Stimulated activated CD4-positive, alpha-beta T cell treated with anti-CD3 and anti-CD28 coated beads, Interleukin-15, amount 100 ng/mL, for 48 hours (primary cell): ENCODE measurements around the gene PMP22.
A peak's percentile ranks its signal among the peaks of the same experiment; 100 is the strongest.

Source experiments
- DNase-seq, 2 donors: peaks; one replicate each; pipeline ENCODE4 v3.0.0-alpha.2; 2020; ENCODE audit warnings: low read depth in 2 of 2

The PMP22 gene

GRCh38 chr17:15274017-15274416 is 8.9 kb upstream of the PMP22 start:
- no peak for DNase-seq

- DNase-seq, result no peak
Observed at GRCh38 chr17:15273141-15273793, 8.1 kb upstream of the PMP22 start.

GRCh38 chr17:15271741-15272140 is 6.6 kb upstream of the PMP22 start:
- no peak for DNase-seq

GRCh38 chr17:15270628-15271381 is 5.7 kb upstream of the PMP22 start:
- no peak for DNase-seq

GRCh38 chr17:15269780-15270089 is 4.6 kb upstream of the PMP22 start:
- no peak for DNase-seq

GRCh38 chr17:15269087-15269779 is 4.1 kb upstream of the PMP22 start:
- no peak for DNase-seq

GRCh38 chr17:15268461-15268860 is 3.3 kb upstream of the PMP22 start:
- DNase-seq, result no peak

- no peak for DNase-seq
Observed at GRCh38 chr17:15267996-15268395, 2.9 kb upstream of the PMP22 start.

- no peak for DNase-seq
Observed at GRCh38 chr17:15266325-15267125, 1.4 kb upstream of the PMP22 start.

- DNase-seq, result no peak
Observed at GRCh38 chr17:15264542-15264941, 584 bp downstream of the PMP22 start.

- no peak for DNase-seq
Observed at GRCh38 chr17:15263680-15264079, 1.4 kb downstream of the PMP22 start.

- DNase-seq, result no peak
Observed at GRCh38 chr17:15263206-15263579, 1.9 kb downstream of the PMP22 start.

- DNase-seq, result no peak
Observed at GRCh38 chr17:15262291-15263205, 2.6 kb downstream of the PMP22 start.

- DNase-seq, result no peak
Observed at GRCh38 chr17:15261802-15262290, 3.3 kb downstream of the PMP22 start.

GRCh38 chr17:15261258-15261801 is 3.8 kb downstream of the PMP22 start:
- no peak for DNase-seq

- DNase-seq, result peak; percentile 37 to 51
Observed at GRCh38 chr17:15260376-15261257, 4.5 kb downstream of the PMP22 start.

- no peak for DNase-seq
Observed at GRCh38 chr17:15257796-15258512, 7.2 kb downstream of the PMP22 start.

GRCh38 chr17:15257258-15257788 is 7.8 kb downstream of the PMP22 start:
- peak; percentile 51 to 63 for DNase-seq

GRCh38 chr17:15256689-15257088 is 8.4 kb downstream of the PMP22 start:
- DNase-seq, result no peak
